HG03175 (cell line): ENCODE results near the gene CHN2.

Source experiments
- ATAC-seq: cut with Tn5 transposase; IDR thresholded peaks from one replicate; pipeline ENCODE4 v1.9.1; 2021; ENCODE audit warnings: mild to moderate bottlenecking, moderate library complexity; ENCODE audit not compliant: unreplicated experiment

The CHN2 gene

GRCh38 chr7:29281782-29282541, 87.4 kb downstream of the CHN2 start:
- ATAC-seq: no peak

DNA sequence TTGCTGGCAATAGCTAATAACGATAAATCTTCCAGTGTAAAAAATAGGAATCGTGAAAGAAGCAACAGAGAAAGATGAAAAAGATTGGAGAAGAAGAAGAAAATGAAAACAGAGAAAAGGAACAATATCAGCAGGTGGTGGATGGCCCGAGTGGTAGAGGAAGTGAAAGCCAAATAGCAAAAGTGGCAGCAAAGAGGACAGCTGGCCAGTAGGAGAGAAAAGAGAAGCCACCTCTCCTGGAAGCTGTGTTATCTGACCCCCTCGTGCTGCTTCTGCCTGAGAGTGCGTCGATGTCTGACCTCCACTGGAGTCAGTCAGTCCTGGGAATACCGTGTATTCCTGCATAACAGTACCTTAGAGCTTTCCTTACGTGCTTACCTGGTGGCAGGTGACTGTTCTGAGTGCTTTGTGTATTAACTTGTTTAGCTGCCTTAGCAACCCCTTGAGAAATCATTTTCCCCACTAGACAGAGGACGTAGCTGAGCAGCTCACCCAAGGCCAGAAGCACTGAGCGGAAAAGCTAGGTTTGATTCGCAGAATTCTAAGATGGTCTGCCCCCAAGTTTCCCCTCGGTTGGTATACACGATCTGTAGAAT, 88.3 kb downstream of the CHN2 start:
- ATAC-seq: peak; percentile 56

DNA sequence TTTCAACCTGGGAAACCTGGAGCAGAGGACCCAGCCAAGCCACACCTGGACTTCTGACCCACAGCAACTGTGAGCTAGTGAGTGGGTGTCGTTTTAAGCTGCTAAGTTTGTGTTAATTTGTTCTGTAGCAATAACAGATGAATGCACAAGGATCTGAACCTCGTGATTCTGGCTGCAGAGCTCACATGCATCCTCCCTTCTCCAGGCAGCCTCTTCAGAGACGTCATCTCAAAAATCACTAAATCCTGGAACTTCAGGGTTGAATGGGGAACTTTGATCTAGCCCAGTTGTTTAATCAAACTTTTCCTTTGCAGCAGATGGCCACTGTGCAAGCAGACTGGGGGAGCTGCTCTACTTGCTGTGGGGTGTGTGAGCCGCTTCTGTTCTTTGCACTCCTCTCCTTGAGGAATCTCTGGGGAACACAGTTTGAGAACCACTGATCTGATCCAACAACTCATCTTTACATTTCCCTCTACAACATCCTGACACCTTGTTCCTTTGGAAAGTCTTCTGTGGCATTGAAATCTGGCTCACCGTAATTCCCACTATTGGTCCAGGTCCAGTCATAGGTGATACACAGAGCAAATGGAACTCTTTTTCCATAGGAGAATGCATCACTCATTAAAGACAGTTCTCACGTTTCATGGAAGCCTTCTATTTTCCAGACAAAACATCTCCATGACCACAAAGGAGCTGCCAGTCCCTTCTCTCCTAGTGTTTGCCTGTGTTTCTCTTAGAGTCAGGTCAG, 90.3 kb downstream of the CHN2 start:
- no peak for ATAC-seq

- peak; percentile 64 for ATAC-seq
Observed at GRCh38 chr7:29285444-29285793, 90.8 kb downstream of the CHN2 start.

DNA sequence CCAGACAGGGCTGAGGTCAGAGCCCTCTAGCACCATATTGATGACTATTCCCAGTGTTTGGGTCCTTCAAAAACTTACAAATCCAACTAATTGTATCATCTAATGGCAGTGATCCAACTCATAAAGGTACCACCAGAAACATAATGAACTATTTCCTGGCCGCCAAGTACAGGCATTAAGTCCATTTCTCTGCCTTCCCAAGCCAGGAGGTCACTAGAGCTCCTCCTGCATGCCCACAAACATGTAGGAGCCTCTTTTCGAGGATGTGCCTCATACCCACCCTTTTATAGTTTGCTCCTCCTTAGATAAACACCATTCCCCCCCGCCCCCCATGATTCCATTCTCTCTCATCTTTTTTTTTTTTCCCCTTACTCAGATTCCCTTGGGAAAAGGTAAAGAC, 91.3 kb downstream of the CHN2 start:
- no peak for ATAC-seq

- ATAC-seq: no peak
Observed at GRCh38 chr7:29287366-29287765, 92.8 kb downstream of the CHN2 start.

- ATAC-seq: no peak
Observed at GRCh38 chr7:29288181-29289091, 93.9 kb downstream of the CHN2 start.

DNA sequence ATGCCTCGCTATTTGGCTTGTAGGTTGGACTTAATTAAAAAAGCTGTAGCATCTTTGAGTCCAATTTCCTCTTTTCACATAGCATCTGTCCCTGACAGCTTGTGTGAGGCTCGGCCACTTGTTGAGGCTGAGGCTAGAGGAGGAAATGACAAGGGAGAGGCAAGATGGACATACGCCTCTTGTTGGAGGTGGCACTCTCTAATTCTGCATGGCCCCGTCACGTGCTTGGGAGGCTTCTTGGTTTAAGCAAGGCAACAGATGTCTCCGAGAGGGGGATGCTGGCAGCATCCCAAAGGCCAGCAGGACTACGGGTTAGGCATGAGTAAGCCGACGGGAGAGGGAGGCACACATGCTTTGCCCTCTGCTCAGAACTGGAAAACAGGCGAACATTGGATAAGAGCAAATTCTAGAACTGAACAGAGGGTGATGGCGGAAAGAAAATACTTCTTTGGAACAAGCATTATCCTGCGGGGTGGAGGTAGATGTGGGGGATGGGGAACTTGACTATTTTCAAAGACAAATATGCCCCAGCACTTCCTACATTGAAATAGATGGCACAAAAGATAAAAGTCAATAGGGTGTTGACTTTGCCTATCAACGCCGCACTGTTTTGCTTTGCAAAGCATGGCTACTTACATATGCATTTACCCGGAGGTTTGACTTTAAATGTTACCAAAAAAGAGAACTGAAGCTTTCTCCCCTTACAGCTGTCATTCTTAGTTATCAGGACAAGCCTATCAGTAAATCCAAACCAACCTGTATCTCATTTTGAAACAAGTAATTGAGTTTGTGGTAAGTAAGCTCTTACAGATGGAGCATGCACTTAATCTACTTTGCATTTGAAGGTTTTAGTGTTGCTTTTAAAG, 94.8 kb downstream of the CHN2 start:
- peak; percentile 67 for ATAC-seq

GRCh38 chr7:29290829-29291228, 96.3 kb downstream of the CHN2 start:
- ATAC-seq: no peak

GRCh38 chr7:29291723-29292618, 97.4 kb downstream of the CHN2 start:
- no peak for ATAC-seq

- ATAC-seq: no peak
Observed at GRCh38 chr7:29292886-29293658, 98.5 kb downstream of the CHN2 start.

DNA sequence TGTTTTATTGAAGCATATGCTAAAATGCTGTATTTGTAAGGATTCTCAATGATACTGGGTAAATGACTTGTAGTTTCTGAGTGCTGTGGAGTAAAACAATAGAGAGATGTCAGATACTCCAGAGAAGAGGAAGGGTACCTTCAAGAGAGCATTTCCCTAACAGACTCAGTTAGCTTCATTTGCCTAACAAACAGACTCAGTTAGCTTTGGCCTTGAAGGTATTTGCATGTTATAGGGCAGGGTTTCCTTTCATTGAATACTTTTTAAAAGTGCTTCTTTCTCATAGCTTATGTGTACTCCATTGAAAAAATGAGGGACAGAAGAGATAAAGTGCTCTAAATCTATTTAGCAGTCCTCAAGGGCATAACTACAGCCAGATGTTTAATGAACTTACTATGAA, 101.8 kb downstream of the CHN2 start:
- no peak for ATAC-seq

GRCh38 chr7:29297194-29297890, 102.8 kb downstream of the CHN2 start:
- no peak for ATAC-seq

DNA sequence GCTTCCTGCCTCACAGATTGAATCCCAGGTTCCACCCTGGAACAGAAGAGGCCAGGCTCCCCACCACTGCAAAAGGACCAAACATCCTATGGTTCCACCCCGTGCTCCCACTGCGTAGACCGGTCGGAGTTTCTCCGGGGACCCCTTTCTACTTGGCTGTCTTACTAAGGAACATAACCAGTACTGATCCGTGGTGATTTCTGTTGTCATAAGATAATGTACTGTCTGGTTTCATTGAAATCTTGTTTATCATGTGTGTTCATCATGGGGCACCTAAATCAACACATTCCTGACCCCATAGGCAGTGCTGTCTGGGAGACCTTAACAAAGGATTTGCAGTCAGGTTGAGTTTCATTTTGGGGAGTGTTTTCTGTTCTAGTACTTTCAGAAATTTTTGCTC, 104.5 kb downstream of the CHN2 start:
- no peak for ATAC-seq

DNA sequence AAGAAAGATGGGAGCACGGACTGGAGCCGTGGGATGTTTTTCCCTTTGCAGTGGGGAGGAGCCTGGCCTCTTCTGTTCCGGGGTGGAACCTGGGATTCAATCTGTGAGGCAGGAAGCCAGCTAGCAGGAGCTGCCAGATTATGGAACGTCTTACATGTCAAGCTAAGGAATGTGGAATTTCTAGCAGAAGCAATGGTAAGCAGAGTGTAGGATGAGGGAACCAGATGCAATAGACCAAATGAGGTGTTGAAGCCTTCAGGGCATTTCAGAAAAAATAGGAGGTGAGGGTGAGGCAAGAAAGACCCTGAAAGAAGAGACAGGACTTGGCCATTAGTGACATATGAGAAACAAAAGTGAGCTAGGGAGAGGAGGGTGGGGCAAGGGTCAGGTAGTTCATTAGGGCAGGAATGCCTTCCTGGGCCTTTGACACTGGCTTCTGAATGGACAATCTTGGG, 105.5 kb downstream of the CHN2 start:
- no peak for ATAC-seq

DNA sequence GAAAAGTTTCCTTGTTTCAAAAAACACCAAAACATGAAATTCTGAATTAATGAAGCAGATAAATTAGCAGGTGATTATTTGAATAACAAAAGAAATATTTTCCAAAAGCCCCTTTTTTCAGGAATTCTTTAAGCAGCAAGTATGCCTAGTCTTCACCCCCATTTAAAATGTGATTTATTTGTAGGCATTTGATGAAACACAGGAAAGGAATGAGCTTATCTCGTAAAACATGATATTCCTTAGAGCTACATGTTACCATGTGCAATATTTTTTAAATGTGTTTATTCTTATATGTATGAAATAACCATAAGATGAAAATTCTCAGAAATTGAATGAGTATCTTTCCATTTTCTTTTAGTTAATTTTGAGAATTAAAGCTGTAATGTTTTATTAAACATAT, 106.1 kb downstream of the CHN2 start:
- ATAC-seq: no peak

- ATAC-seq: no peak
Observed at GRCh38 chr7:29302666-29303395, 108.3 kb downstream of the CHN2 start.
